HepG2 (cell line): Measurements from ENCODE around the gene DDRGK1. TPM values are rescaled to one million over a fixed set of nuclear protein-coding genes. Genes with fewer than 3 reads are reported as not detected.
A peak's percentile ranks its signal among the peaks of the same experiment; 100 is the strongest.

ENCODE experiments used
- AHDC1 ChIP-seq: sonication (generic); formaldehyde crosslinking; IDR thresholded peaks from 2 replicates; pipeline ENCODE4 v1.5.1; 2020; ENCODE audit warnings: mild to moderate bottlenecking, missing genetic modification reagents, borderline replicate concordance
- CEBPZ ChIP-seq: IDR thresholded peaks from 2 replicates; pipeline ENCODE4 v1.6.1; 2012; ENCODE audit warnings: low read length, improper control_type of control experiment
- DPF2 ChIP-seq: sonication (generic); formaldehyde crosslinking; IDR thresholded peaks from 2 replicates; pipeline ENCODE4 v1.4.0; 2020; ENCODE audit warnings: mild to moderate bottlenecking, low read depth, missing genetic modification reagents, borderline replicate concordance
- FOXC1 ChIP-seq: sonication (generic); formaldehyde crosslinking; IDR thresholded peaks from 2 replicates; pipeline ENCODE4 v1.8.0; 2022; ENCODE audit warnings: mild to moderate bottlenecking, missing genetic modification reagents, borderline replicate concordance
- FOXJ3 ChIP-seq: sonication (generic); formaldehyde crosslinking; IDR thresholded peaks from 2 replicates; pipeline ENCODE4 v1.4.0; 2020; ENCODE audit warnings: missing genetic modification reagents, mild to moderate bottlenecking, borderline replicate concordance
- KIAA2018 ChIP-seq: sonication (generic); formaldehyde crosslinking; IDR thresholded peaks from 2 replicates; pipeline ENCODE4 v1.5.0; 2020; ENCODE audit warnings: mild to moderate bottlenecking, missing genetic modification reagents, borderline replicate concordance
- PCBP2 ChIP-seq: fragments of 200-400 bp; formaldehyde crosslinking; optimal IDR thresholded peaks from 2 replicates; pipeline ENCODE3; 2018; ENCODE audit warnings: low read length, low read depth; ENCODE audit not compliant: poor library complexity, severe bottlenecking
- SALL1 ChIP-seq: sonication (generic); formaldehyde crosslinking; IDR thresholded peaks from 2 replicates; pipeline ENCODE4 v1.8.0; 2022; ENCODE audit warnings: mild to moderate bottlenecking, missing genetic modification reagents
- ZSCAN29 ChIP-seq: sonication (generic); formaldehyde crosslinking; conservative IDR thresholded peaks from 2 replicates; pipeline ENCODE4 v1.4.0; 2020; ENCODE audit warnings: mild to moderate bottlenecking, missing genetic modification reagents
- polyA plus RNA-seq, 8 experiments: library from polyadenylated mRNA; depleted of rRNA in 3 of 8; stranded (reverse) in 7 of 8; unstranded in 1 of 8; fragments of >200 nt; fragmentation: Illumina TruSeq in 4 of 8; extraction: Trizol in 4 of 8; gene quantifications; 2 replicates each; pipeline versions ENCODE4 v1.2.1 to v1.2.3, GENCODE V29; 2011 to 2016; ENCODE audit warnings: low read depth in 4 of 8, missing spikeins in 1 of 8, mixed read lengths in 1 of 8; ENCODE audit not compliant: insufficient read depth in 1 of 8
- total RNA-seq, 5 experiments: library from RNA; depleted of rRNA; stranded (reverse); fragments of >200 nt; fragmentation: Illumina TruSeq; extraction: Trizol; gene quantifications; 2 replicates each; pipeline ENCODE4 v1.2.3, GENCODE V29; 2016; ENCODE audit warnings: low read depth in 1 of 5

The DDRGK1 gene
- total and polyA plus RNA-seq, 2 of the 13 experiments (the other 11 are each of a cell fraction or from before 2014, with no cell fraction given): 96.7 to 149 TPM

DNA sequence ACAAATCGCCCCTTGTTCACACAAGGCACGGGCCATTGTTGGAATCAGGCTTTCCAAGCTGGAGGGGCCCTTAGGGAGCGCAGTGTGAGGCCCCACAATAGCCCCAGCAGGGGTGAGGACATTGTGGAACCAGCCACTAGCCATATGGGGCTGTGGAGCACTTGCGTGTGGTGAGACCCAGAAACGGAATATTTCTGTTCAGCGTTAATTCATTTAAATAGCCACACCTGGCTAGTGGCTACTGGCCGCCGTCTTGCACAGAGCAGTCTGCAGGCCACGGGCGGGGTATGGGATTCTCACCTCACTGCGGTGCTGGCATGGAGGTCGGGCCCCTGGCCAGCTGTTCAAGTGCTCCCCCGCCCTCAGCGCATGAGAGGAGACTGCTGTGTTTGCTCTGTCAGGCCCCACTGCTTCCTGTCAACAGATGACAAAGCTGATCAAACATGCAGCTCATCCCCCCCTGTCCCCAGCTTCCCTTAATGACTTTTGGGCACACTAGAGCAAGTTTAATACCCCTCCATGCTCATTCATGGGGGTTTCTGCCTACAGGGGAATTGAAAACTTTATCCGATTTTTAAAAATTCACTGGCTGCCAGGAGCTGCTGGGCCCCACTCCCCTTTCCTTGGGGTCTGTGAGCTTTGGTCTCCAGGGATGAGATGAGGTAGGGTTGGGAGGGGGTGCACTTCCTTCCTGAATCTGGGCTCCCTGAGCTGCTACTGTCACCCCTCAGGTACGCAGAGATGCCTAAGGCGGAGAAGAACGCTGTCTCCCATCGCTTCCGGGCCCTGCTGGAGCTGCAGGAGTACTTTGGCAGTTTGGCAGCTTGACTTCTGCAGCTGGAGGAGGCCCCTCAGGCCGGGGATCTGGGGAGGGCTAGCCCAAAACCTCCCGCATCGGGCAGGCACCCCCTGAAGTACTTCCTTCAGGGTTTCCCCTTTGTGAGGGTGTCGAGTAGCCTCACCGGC, 18.4 kb upstream of the DDRGK1 start (continued):
- TF ChIP-seq FOXJ3 (CRISPR knock-in tag) (peak; percentile 92), ZSCAN29 (CRISPR knock-in tag) (peak; percentile 96), SALL1 (CRISPR knock-in tag) (peak; percentile 99), DPF2 (CRISPR knock-in tag) (peak; percentile 100), KIAA2018 (0 out of 2 replicates have a peak, but pooled peaks have one; percentile 15), AHDC1 (CRISPR knock-in tag) (peak; percentile 97), CEBPZ (no peak), PCBP2 (peak; percentile 32), FOXC1 (CRISPR knock-in tag) (peak; percentile 82)
